ENCODE measurements around the gene PRSS33.

- TF ChIP-seq CTCF (IDR thresholded peaks at IDR 0.05), result no peak
- no peak for TF ChIP-seq POLR2A (IDR thresholded peaks at IDR 0.05)
- TF ChIP-seq EP300 (IDR thresholded peaks at IDR 0.05), result no peak
Measured at GRCh38 chr16:2828876-2829430, 41.6 kb upstream of the PRSS33 start.
